ENCODE measurements around the gene PLCB1.
"Not testable (repeated sequence)": the region's sequence is repeated elsewhere in the genome, so short reads cannot be mapped to it uniquely, and the experiment has no call there.

Gene PLCB1

GRCh38 chr20:8639112-8639778 is 507.2 kb downstream of the PLCB1 start:
- no peak for DNase-seq
- no peak for TF ChIP-seq POLR2A (IDR thresholded peaks at IDR 0.05; ENCODE audit: low read length)
- no peak for TF ChIP-seq GATA1 (IDR thresholded peaks at IDR 0.05; ENCODE audit: low read depth, low read length)

- DNase-seq = no peak
- no peak for TF ChIP-seq POLR2A (IDR thresholded peaks at IDR 0.05; ENCODE audit: low read length)
- no peak for TF ChIP-seq GATA1 (IDR thresholded peaks at IDR 0.05; ENCODE audit: low read depth, low read length)
Observed at GRCh38 chr20:8640461-8640860, 508.4 kb downstream of the PLCB1 start.

GRCh38 chr20:8642247-8642646 is 510.2 kb downstream of the PLCB1 start:
- no peak for DNase-seq
- TF ChIP-seq GATA1 (IDR thresholded peaks at IDR 0.05; ENCODE audit: low read depth, low read length) = no peak
- no peak for TF ChIP-seq POLR2A (IDR thresholded peaks at IDR 0.05; ENCODE audit: low read length)

- not testable (repeated sequence) for DNase-seq
Observed at GRCh38 chr20:8644468-8644867, 512.4 kb downstream of the PLCB1 start.

GRCh38 chr20:8645326-8645725 is 513.3 kb downstream of the PLCB1 start:
- no peak for DNase-seq
- no peak for TF ChIP-seq POLR2A (IDR thresholded peaks at IDR 0.05; ENCODE audit: low read length)
- TF ChIP-seq GATA1 (IDR thresholded peaks at IDR 0.05; ENCODE audit: low read depth, low read length) = no peak

- no peak for DNase-seq
- TF ChIP-seq GATA1 (IDR thresholded peaks at IDR 0.05; ENCODE audit: low read depth, low read length) (no peak), POLR2A (IDR thresholded peaks at IDR 0.05; ENCODE audit: low read length) (no peak)
Observed at GRCh38 chr20:8646033-8646441, 514.0 kb downstream of the PLCB1 start.

GRCh38 chr20:8646716-8647115 is 514.6 kb downstream of the PLCB1 start:
- TF ChIP-seq GATA1 (IDR thresholded peaks at IDR 0.05; ENCODE audit: low read depth, low read length) = no peak
- no peak for TF ChIP-seq POLR2A (IDR thresholded peaks at IDR 0.05; ENCODE audit: low read length)
- no peak for DNase-seq

GRCh38 chr20:8647961-8648441 is 515.9 kb downstream of the PLCB1 start:
- DNase-seq = no peak
- TF ChIP-seq GATA1 (IDR thresholded peaks at IDR 0.05; ENCODE audit: low read depth, low read length) = no peak
- TF ChIP-seq POLR2A (IDR thresholded peaks at IDR 0.05; ENCODE audit: low read length) = no peak

- TF ChIP-seq GATA1 (IDR thresholded peaks at IDR 0.05; ENCODE audit: low read depth, low read length) (no peak), POLR2A (IDR thresholded peaks at IDR 0.05; ENCODE audit: low read length) (no peak)
- DNase-seq = no peak
Observed at GRCh38 chr20:8648466-8648865, 516.4 kb downstream of the PLCB1 start.

- TF ChIP-seq GATA1 (IDR thresholded peaks at IDR 0.05; ENCODE audit: low read depth, low read length) (no peak), POLR2A (IDR thresholded peaks at IDR 0.05; ENCODE audit: low read length) (no peak)
- DNase-seq = no peak
Observed at GRCh38 chr20:8652396-8652795, 520.3 kb downstream of the PLCB1 start.

- no peak for DNase-seq
- TF ChIP-seq GATA1 (IDR thresholded peaks at IDR 0.05; ENCODE audit: low read depth, low read length) (no peak), POLR2A (IDR thresholded peaks at IDR 0.05; ENCODE audit: low read length) (no peak)
Observed at GRCh38 chr20:8654486-8654885, 522.4 kb downstream of the PLCB1 start.

- TF ChIP-seq POLR2A (IDR thresholded peaks at IDR 0.05; ENCODE audit: low read length) (no peak), GATA1 (IDR thresholded peaks at IDR 0.05; ENCODE audit: low read depth, low read length) (no peak)
- no peak for DNase-seq
Observed at GRCh38 chr20:8656335-8656734, 524.3 kb downstream of the PLCB1 start.

GRCh38 chr20:8657664-8658063 is 525.6 kb downstream of the PLCB1 start:
- TF ChIP-seq POLR2A (IDR thresholded peaks at IDR 0.05; ENCODE audit: low read length) (no peak), GATA1 (IDR thresholded peaks at IDR 0.05; ENCODE audit: low read depth, low read length) (no peak)

GRCh38 chr20:8658103-8658502 is 526.0 kb downstream of the PLCB1 start:
- TF ChIP-seq POLR2A (IDR thresholded peaks at IDR 0.05; ENCODE audit: low read length) (no peak), GATA1 (IDR thresholded peaks at IDR 0.05; ENCODE audit: low read depth, low read length) (no peak)
- no peak for DNase-seq

More at GRCh38 chr20:8657664-8658063, 525.6 kb downstream of the PLCB1 start:
- DNase-seq = no peak

- no peak for TF ChIP-seq GATA1 (IDR thresholded peaks at IDR 0.05; ENCODE audit: low read depth, low read length)
- TF ChIP-seq POLR2A (IDR thresholded peaks at IDR 0.05; ENCODE audit: low read length) = no peak
- DNase-seq = no peak
Observed at GRCh38 chr20:8661229-8661952, 529.3 kb downstream of the PLCB1 start.
